Measurements from ENCODE around the gene NLRP6.

The NLRP6 gene

DNA sequence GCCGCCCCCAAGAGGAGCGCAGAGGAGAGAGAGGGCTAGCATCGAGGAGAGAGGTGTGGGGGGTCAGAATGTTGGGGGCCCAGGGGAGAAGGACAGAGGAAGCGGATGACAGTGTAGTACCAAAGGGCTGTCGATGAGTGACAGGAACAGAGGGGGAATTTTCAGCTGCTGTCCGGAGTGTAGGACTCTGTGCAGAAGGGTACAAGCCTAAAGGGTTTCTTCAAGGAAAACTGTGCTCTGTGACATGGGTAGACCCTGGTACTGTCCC lies 5.3 kb upstream of the NLRP6 start:
- H3K36me3 ChIP-seq (ENCODE audit: control insufficient read depth, low read depth, low read length), result no peaks in the 10 kb centered on the region
- peaks cover 14% of the 10 kb centered on the region for H3K4me1 ChIP-seq (ENCODE audit: control insufficient read depth, low read depth, low read length)
- no peak overlapping the region for H3K4me3 ChIP-seq (ENCODE audit: low read length)
- H3K9me3 ChIP-seq (ENCODE audit: control insufficient read depth, low read depth, low read length), result no peaks in the 10 kb centered on the region
- no peaks in the 10 kb centered on the region for H3K27me3 ChIP-seq (ENCODE audit: control insufficient read depth, insufficient read depth, low read length)
- no peak overlapping the region for H3K27ac ChIP-seq (ENCODE audit: low read length)
- H3K9ac ChIP-seq (ENCODE audit: low read length), result no peak overlapping the region

DNA sequence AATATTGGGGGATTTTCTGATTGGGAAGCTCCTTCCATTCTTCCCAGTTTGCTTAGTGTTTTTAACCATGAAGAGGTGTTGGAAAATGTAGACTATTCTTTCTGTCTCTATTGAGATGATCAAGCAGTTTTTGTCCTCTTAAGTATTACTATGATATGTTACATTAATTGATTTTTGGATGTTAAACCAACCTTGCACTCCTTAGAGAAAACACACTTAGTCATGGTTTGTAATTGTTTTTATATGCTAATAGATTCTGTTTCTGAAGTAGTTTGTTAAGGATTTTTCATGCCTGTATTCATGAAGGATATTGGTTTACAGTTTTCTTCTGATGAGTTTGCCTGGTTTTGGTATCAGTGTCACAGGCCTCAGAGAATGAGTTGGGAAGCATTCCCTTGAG lies 2.0 kb upstream of the NLRP6 start:
- Histone ChIP-seq H3K4me3 (ENCODE audit: low read length) (no peak overlapping the region), H3K4me1 (ENCODE audit: control insufficient read depth, low read depth, low read length) (peaks cover 5% of the 10 kb centered on the region), H3K9me3 (ENCODE audit: control insufficient read depth, low read depth, low read length) (no peaks in the 10 kb centered on the region), H3K9ac (ENCODE audit: low read length) (no peak overlapping the region), H3K27me3 (ENCODE audit: control insufficient read depth, insufficient read depth, low read length) (peaks cover 18% of the 10 kb centered on the region), H3K36me3 (ENCODE audit: control insufficient read depth, low read depth, low read length) (no peaks in the 10 kb centered on the region), H3K27ac (ENCODE audit: low read length) (no peak overlapping the region)

DNA sequence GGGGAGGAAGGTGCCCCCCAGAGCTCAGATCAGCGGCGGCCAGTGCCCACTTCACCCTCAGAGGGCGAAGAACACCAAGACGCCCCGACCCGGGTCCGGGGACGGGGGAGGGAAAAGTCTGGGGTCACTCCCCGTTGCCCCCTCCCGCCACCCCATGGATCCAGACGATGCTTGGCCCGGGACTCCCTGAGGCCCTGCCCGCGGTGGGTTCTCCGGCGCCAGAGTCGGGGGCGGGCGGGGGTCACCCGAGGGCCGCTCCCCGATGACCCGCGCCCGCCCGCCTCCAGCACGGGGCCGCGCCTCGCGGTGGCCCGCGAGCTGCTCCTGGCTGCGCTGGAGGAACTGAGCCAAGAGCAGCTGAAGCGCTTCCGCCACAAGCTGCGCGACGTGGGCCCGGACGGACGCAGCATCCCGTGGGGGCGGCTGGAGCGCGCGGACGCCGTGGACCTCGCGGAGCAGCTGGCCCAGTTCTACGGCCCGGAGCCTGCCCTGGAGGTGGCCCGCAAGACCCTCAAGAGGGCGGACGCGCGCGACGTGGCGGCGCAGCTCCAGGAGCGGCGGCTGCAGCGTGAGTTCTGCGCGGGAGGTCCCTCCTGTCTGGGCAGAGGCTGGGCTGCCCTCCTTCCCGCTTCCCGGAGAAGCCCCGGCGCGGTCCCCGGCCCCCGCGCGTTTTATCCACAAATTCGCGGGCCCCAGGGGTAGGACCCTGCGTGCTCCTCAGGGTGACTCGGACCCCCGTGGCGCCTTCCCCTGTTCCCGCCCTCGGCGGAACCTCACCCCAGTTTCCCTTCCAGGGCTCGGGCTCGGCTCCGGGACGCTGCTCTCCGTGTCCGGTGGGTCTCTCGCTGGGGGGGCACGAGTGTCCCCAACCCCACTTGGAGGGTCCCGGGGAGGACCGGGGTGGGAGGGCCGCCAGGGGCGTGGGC lies 1.1 kb downstream of the NLRP6 start:
- Histone ChIP-seq H3K4me3 (ENCODE audit: low read length) (no peak overlapping the region), H3K36me3 (ENCODE audit: control insufficient read depth, low read depth, low read length) (no peaks in the 10 kb centered on the region), H3K4me1 (ENCODE audit: control insufficient read depth, low read depth, low read length) (peaks cover 5% of the 10 kb centered on the region), H3K9ac (ENCODE audit: low read length) (no peak overlapping the region), H3K9me3 (ENCODE audit: control insufficient read depth, low read depth, low read length) (no peaks in the 10 kb centered on the region), H3K27me3 (ENCODE audit: control insufficient read depth, insufficient read depth, low read length) (peaks cover 32% of the 10 kb centered on the region), H3K27ac (ENCODE audit: low read length) (no peak overlapping the region)

DNA sequence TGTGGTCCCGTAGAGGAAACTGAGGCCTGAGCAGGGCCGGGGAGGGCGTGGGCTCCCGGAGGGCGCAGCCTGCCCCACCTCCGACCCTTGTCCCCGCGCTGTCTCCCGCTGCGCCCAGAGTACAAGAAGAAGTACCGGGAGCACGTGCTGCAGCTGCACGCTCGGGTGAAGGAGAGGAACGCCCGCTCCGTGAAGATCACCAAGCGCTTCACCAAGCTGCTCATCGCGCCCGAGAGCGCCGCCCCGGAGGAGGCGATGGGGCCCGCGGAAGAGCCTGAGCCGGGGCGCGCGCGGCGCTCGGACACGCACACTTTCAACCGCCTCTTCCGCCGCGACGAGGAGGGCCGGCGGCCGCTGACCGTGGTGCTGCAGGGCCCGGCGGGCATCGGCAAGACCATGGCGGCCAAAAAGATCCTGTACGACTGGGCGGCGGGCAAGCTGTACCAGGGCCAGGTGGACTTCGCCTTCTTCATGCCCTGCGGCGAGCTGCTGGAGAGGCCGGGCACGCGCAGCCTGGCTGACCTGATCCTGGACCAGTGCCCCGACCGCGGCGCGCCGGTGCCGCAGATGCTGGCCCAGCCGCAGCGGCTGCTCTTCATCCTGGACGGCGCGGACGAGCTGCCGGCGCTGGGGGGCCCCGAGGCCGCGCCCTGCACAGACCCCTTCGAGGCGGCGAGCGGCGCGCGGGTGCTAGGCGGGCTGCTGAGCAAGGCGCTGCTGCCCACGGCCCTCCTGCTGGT lies 1.9 kb downstream of the NLRP6 start:
- H3K4me3 ChIP-seq (ENCODE audit: low read length), result no peak overlapping the region

DNA sequence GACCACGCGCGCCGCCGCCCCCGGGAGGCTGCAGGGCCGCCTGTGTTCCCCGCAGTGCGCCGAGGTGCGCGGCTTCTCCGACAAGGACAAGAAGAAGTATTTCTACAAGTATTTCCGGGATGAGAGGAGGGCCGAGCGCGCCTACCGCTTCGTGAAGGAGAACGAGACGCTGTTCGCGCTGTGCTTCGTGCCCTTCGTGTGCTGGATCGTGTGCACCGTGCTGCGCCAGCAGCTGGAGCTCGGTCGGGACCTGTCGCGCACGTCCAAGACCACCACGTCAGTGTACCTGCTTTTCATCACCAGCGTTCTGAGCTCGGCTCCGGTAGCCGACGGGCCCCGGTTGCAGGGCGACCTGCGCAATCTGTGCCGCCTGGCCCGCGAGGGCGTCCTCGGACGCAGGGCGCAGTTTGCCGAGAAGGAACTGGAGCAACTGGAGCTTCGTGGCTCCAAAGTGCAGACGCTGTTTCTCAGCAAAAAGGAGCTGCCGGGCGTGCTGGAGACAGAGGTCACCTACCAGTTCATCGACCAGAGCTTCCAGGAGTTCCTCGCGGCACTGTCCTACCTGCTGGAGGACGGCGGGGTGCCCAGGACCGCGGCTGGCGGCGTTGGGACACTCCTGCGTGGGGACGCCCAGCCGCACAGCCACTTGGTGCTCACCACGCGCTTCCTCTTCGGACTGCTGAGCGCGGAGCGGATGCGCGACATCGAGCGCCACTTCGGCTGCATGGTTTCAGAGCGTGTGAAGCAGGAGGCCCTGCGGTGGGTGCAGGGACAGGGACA lies 2.7 kb downstream of the NLRP6 start:
- no peak overlapping the region for H3K4me3 ChIP-seq (ENCODE audit: low read length)
- no peaks in the 10 kb centered on the region for H3K36me3 ChIP-seq (ENCODE audit: control insufficient read depth, low read depth, low read length)
- H3K4me1 ChIP-seq (ENCODE audit: control insufficient read depth, low read depth, low read length), result no peaks in the 10 kb centered on the region
- no peak overlapping the region for H3K27ac ChIP-seq (ENCODE audit: low read length)
- H3K27me3 ChIP-seq (ENCODE audit: control insufficient read depth, insufficient read depth, low read length), result peaks cover 32% of the 10 kb centered on the region
- H3K9ac ChIP-seq (ENCODE audit: low read length), result no peak overlapping the region
- H3K9me3 ChIP-seq (ENCODE audit: control insufficient read depth, low read depth, low read length), result no peaks in the 10 kb centered on the region

More for the DNA sequence above, 1.9 kb downstream of the NLRP6 start:
- Histone ChIP-seq H3K9me3 (ENCODE audit: control insufficient read depth, low read depth, low read length) (no peaks in the 10 kb centered on the region), H3K9ac (ENCODE audit: low read length) (no peak overlapping the region), H3K36me3 (ENCODE audit: control insufficient read depth, low read depth, low read length) (no peaks in the 10 kb centered on the region), H3K4me1 (ENCODE audit: control insufficient read depth, low read depth, low read length) (peaks cover 4% of the 10 kb centered on the region), H3K27ac (ENCODE audit: low read length) (no peak overlapping the region), H3K27me3 (ENCODE audit: control insufficient read depth, insufficient read depth, low read length) (peaks cover 32% of the 10 kb centered on the region)

DNA sequence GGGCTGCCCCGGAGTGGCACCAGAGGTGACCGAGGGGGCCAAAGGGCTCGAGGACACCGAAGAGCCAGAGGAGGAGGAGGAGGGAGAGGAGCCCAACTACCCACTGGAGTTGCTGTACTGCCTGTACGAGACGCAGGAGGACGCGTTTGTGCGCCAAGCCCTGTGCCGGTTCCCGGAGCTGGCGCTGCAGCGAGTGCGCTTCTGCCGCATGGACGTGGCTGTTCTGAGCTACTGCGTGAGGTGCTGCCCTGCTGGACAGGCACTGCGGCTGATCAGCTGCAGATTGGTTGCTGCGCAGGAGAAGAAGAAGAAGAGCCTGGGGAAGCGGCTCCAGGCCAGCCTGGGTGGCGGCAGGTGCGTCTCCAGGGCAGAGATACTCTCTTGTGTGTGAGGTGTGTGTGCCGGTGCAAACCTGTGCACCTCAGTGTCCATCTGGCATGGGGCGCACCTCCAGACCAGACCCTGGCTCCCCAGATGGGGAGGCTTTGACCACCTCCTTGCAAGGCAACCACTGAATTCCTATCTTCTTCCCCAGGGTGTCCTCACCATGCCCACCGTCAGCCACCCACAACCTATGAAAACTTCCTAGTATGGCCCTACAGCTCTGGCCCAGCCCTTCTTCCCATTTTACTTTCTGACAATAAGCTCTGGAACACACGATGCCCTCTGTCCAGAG lies 3.4 kb downstream of the NLRP6 start:
- peaks cover 32% of the 10 kb centered on the region for H3K27me3 ChIP-seq (ENCODE audit: control insufficient read depth, insufficient read depth, low read length)
- H3K9me3 ChIP-seq (ENCODE audit: control insufficient read depth, low read depth, low read length), result no peaks in the 10 kb centered on the region
- no peaks in the 10 kb centered on the region for H3K36me3 ChIP-seq (ENCODE audit: control insufficient read depth, low read depth, low read length)
- no peaks in the 10 kb centered on the region for H3K4me1 ChIP-seq (ENCODE audit: control insufficient read depth, low read depth, low read length)
- no peak overlapping the region for H3K4me3 ChIP-seq (ENCODE audit: low read length)
- no peak overlapping the region for H3K9ac ChIP-seq (ENCODE audit: low read length)
- no peak overlapping the region for H3K27ac ChIP-seq (ENCODE audit: low read length)

DNA sequence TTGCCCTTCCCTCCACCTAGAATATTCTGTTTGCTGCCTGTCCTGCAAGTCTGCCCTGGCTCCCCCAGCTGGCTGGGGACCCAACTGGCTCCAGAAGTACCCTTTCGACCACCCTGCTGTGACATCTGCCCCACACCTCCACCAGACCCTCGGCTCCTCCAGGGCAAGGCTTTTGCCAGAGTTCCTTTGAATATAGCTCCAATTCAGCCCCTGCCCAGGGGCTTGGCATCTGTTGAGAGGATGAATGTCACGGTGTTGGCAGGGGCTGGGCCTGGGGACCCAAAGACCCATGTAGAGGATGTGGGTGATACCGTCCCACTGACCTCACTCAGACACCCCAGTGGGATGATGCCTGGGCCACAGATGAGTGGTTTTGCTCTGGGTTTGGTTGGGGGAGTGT lies 4.0 kb downstream of the NLRP6 start:
- H3K4me3 ChIP-seq (ENCODE audit: low read length), result no peak overlapping the region
- H3K9me3 ChIP-seq (ENCODE audit: control insufficient read depth, low read depth, low read length), result no peaks in the 10 kb centered on the region
- H3K36me3 ChIP-seq (ENCODE audit: control insufficient read depth, low read depth, low read length), result no peaks in the 10 kb centered on the region
- H3K27ac ChIP-seq (ENCODE audit: low read length), result no peak overlapping the region
- H3K27me3 ChIP-seq (ENCODE audit: control insufficient read depth, insufficient read depth, low read length), result peaks cover 35% of the 10 kb centered on the region
- no peak overlapping the region for H3K9ac ChIP-seq (ENCODE audit: low read length)
- no peaks in the 10 kb centered on the region for H3K4me1 ChIP-seq (ENCODE audit: control insufficient read depth, low read depth, low read length)

DNA sequence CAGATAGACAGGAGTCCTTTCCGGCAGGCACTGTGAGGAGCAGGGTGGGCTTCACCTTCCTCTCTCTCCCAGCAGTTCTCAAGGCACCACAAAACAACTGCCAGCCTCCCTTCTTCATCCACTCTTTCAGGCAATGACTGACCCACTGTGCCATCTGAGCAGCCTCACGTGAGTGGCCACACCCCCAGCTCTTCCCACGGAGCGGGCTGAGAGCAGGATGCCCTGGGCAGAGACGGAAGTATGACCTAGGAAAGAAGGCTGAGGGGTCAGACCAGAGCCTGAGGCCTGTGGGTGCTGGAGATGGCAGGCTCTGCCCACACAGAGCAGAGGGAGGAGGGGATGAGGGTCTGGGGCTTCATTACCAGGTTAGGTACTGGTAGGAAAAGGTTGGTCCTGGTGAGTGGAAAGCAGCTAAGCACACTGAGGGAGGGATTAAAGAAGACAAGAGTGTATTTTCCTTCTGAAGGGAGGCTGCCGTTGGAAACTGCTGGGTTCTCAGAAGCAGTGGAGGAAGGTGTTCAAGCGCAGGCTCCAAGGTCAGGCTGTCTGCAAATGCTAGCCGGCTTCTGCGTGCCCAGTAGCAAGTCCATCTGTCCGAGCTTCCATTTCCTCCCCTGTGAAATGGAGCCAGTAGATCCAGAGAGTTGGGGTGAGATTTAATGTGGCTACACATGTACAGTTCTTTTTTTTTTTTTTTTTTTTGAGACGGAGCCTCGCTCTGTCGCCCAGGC lies 4.6 kb downstream of the NLRP6 start:
- no peak overlapping the region for H3K4me3 ChIP-seq (ENCODE audit: low read length)
- no peaks in the 10 kb centered on the region for H3K9me3 ChIP-seq (ENCODE audit: control insufficient read depth, low read depth, low read length)
- peaks cover 41% of the 10 kb centered on the region for H3K27me3 ChIP-seq (ENCODE audit: control insufficient read depth, insufficient read depth, low read length)
- no peak overlapping the region for H3K27ac ChIP-seq (ENCODE audit: low read length)
- H3K36me3 ChIP-seq (ENCODE audit: control insufficient read depth, low read depth, low read length), result no peaks in the 10 kb centered on the region
- no peaks in the 10 kb centered on the region for H3K4me1 ChIP-seq (ENCODE audit: control insufficient read depth, low read depth, low read length)
- H3K9ac ChIP-seq (ENCODE audit: low read length), result no peak overlapping the region

DNA sequence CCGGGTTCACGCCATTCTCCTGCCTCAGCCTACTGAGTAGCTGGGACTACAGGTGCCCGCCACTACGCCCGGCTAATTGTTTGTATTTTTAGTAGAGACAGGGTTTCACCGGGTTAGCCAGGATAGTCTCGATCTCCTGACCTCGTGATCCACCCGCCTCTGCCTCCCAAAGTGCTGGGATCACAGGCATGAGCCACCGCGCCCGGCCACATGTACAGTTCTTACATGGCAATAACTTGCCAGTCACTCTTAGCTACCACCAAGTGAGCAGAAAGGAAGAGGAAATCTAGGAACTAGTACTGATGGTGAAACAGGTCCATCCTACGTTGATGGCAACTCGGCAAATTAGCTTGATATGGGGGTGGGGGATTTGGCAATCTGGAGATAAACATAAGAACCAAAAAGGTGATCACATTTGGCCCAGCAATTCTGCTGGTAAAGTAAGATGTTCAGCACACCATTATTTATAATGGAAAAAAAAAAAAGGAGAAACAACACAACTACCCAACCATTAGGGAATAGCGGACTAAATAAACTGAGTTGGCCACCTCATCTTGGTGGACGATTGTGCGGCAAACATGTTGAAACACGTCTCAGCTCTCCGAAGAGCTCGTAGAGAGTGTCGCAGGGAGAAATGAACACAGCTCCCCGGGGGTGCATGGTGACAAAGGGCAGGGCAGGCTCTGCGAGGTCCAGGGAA lies 5.3 kb downstream of the NLRP6 start:
- H3K27me3 ChIP-seq (ENCODE audit: control insufficient read depth, insufficient read depth, low read length), result peaks cover 49% of the 10 kb centered on the region
- no peaks in the 10 kb centered on the region for H3K9me3 ChIP-seq (ENCODE audit: control insufficient read depth, low read depth, low read length)
- peaks cover 5% of the 10 kb centered on the region for H3K4me1 ChIP-seq (ENCODE audit: control insufficient read depth, low read depth, low read length)
- no peak overlapping the region for H3K4me3 ChIP-seq (ENCODE audit: low read length)
- no peak overlapping the region for H3K27ac ChIP-seq (ENCODE audit: low read length)
- H3K9ac ChIP-seq (ENCODE audit: low read length), result no peak overlapping the region
- H3K36me3 ChIP-seq (ENCODE audit: control insufficient read depth, low read depth, low read length), result no peaks in the 10 kb centered on the region

DNA sequence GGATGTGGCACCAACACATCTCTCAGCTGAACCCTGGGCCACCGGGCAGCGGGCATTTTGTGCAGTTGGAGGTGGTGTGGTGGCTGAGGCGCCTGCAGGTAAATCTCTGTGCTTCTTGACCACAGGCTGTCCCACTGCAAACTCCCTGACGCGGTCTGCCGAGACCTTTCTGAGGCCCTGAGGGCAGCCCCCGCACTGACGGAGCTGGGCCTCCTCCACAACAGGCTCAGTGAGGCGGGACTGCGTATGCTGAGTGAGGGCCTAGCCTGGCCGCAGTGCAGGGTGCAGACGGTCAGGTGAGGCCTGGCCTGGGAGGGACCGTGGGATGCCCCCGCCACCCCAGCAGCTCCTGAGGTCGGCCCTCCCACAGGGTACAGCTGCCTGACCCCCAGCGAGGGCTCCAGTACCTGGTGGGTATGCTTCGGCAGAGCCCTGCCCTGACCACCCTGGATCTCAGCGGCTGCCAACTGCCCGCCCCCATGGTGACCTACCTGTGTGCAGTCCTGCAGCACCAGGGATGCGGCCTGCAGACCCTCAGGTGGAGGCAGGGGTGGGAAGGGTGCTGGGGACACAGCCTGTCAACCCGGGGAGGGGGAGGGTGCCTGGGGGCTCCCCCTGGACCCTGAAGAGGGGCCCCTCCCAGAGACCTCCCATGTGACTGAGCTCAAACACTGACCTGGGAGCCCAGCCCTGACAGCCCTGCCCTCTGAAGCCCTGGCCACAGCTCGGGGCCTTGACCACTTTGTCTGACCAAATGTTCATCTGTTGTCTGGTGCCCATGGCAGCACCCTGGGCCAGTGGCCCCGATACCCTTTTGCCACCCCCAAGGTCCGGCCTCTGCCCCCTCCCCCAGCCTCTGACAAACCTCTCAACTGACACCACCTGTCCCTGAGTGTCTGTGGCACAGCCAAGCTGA lies 6.2 kb downstream of the NLRP6 start:
- Histone ChIP-seq H3K9me3 (ENCODE audit: control insufficient read depth, low read depth, low read length) (no peaks in the 10 kb centered on the region), H3K4me1 (ENCODE audit: control insufficient read depth, low read depth, low read length) (peaks cover 5% of the 10 kb centered on the region), H3K27ac (ENCODE audit: low read length) (no peak overlapping the region), H3K9ac (ENCODE audit: low read length) (no peak overlapping the region), H3K36me3 (ENCODE audit: control insufficient read depth, low read depth, low read length) (no peaks in the 10 kb centered on the region), H3K27me3 (ENCODE audit: control insufficient read depth, insufficient read depth, low read length) (peaks cover 49% of the 10 kb centered on the region), H3K4me3 (ENCODE audit: low read length) (no peak overlapping the region)

Measured in iPS-18a (cell line).